ENCODE data around the gene PSMC3IP.

- TF ChIP-seq CTCF (IDR thresholded peaks at IDR 0.05) (no peak), POLR2A (IDR thresholded peaks at IDR 0.05) (no peak), POLR2AphosphoS5 (IDR thresholded peaks at IDR 0.05) (no peak)
Measured at GRCh38 chr17:42607769-42608168, 30.2 kb upstream of the PSMC3IP start.
